Fibroblast of the aortic adventitia (primary cell): ENCODE measurements around the gene CENPU. TPM values are rescaled to one million over a fixed set of nuclear protein-coding genes. Genes with fewer than 3 reads are reported as not detected.

Experiments used
- DNase-seq: peaks from one replicate; pipeline ENCODE4 v3.0.0-alpha.2; 2010; ENCODE audit warnings: low read depth
- H3K4me3 ChIP-seq: 2 replicates; pipeline ENCODE4 v1.5.1; 2011; ENCODE audit warnings: low read depth, mild to moderate bottlenecking, control low read depth, low read length, moderate library complexity
- CTCF ChIP-seq: IDR thresholded peaks from 2 replicates; pipeline ENCODE4 v1.5.1; 2011; ENCODE audit warnings: mild to moderate bottlenecking, low read length, control low read depth, inconsistent platforms; ENCODE audit not compliant: insufficient read depth
- total RNA-seq: library from RNA; depleted of rRNA; stranded (reverse); fragments of >200 nt; gene quantifications from 2 replicates; pipeline ENCODE4 v1.2.3, GENCODE V29; 2012; ENCODE audit warnings: low replicate concordance

The CENPU gene
- total RNA-seq, 1 donor: 30.5 TPM

GRCh38 chr4:184764601-184765000 lies 30.7 kb upstream of the CENPU start:
- H3K4me3 ChIP-seq: no peak overlapping the region
- TF ChIP-seq CTCF: no peak
- no peak for DNase-seq

GRCh38 chr4:184763150-184763780 lies 29.4 kb upstream of the CENPU start:
- H3K4me3 ChIP-seq: no peak overlapping the region
- no peak for TF ChIP-seq CTCF
- DNase-seq: peak; percentile 19

GRCh38 chr4:184762100-184762499 lies 28.2 kb upstream of the CENPU start:
- no peak for TF ChIP-seq CTCF
- no peak for DNase-seq
- no peak overlapping the region for H3K4me3 ChIP-seq

- H3K4me3 ChIP-seq: no peak overlapping the region
- peak; percentile 8 for DNase-seq
- no peak for TF ChIP-seq CTCF
These were observed 26.8 kb upstream of the CENPU start for GRCh38 chr4:184760681-184761080.

GRCh38 chr4:184757810-184758209 lies 23.9 kb upstream of the CENPU start:
- H3K4me3 ChIP-seq: no peak overlapping the region
- peak; percentile 68 for DNase-seq
- no peak for TF ChIP-seq CTCF

GRCh38 chr4:184756399-184756798 lies 22.5 kb upstream of the CENPU start:
- peak; percentile 89 for DNase-seq
- TF ChIP-seq CTCF: no peak

GRCh38 chr4:184755278-184755677 lies 21.4 kb upstream of the CENPU start:
- peak; percentile 33 for DNase-seq
- H3K4me3 ChIP-seq: no peak overlapping the region
- TF ChIP-seq CTCF: no peak

More at GRCh38 chr4:184756399-184756798, 22.5 kb upstream of the CENPU start:
- H3K4me3 ChIP-seq: no peak overlapping the region
